GM12865 (cell line): ENCODE results near the gene IL17A.
"Not testable (repeated sequence)": the region's sequence is repeated elsewhere in the genome, so short reads cannot be mapped to it uniquely, and the experiment has no call there.

Experiments
- DNase-seq: peaks from one replicate; pipeline ENCODE4 v3.0.0; 2010; ENCODE audit warnings: low read depth
- H3K4me3 ChIP-seq: 2 replicates; pipeline ENCODE4 v1.5.1; 2011; ENCODE audit warnings: mild to moderate bottlenecking, low read depth, low read length, control low read depth
- CTCF ChIP-seq: IDR thresholded peaks from 2 replicates; pipeline ENCODE4 v1.5.1; 2011; ENCODE audit warnings: low read length, control low read depth, low read depth, inconsistent platforms; ENCODE audit not compliant: insufficient read depth; ENCODE audit errors: missing control alignments

IL17A gene

GRCh38 chr6:52183131-52183713 lies 3.0 kb upstream of the IL17A start:
- TF ChIP-seq CTCF: no peak
- DNase-seq: no peak
- no peak overlapping the region for H3K4me3 ChIP-seq

GRCh38 chr6:52186480-52186879 lies 305 bp downstream of the IL17A start:
- H3K4me3 ChIP-seq: no peak overlapping the region
- DNase-seq: peak; percentile 56
- TF ChIP-seq CTCF: no peak

GRCh38 chr6:52187098-52187497 lies 923 bp downstream of the IL17A start:
- DNase-seq: no peak
- no peak for TF ChIP-seq CTCF
- H3K4me3 ChIP-seq: no peak overlapping the region

- no peak for DNase-seq
- no peak for TF ChIP-seq CTCF
- no peak overlapping the region for H3K4me3 ChIP-seq
These were observed 3.8 kb downstream of the IL17A start for GRCh38 chr6:52189974-52190373.

- H3K4me3 ChIP-seq: no peak overlapping the region
- TF ChIP-seq CTCF: no peak
- DNase-seq: peak; percentile 73
These were observed 4.2 kb downstream of the IL17A start for GRCh38 chr6:52190409-52190808.

- DNase-seq: no peak
- no peak overlapping the region for H3K4me3 ChIP-seq
- no peak for TF ChIP-seq CTCF
These were observed 5.6 kb downstream of the IL17A start for GRCh38 chr6:52191824-52192223.

GRCh38 chr6:52195886-52196285 lies 9.7 kb downstream of the IL17A start:
- no peak for TF ChIP-seq CTCF
- no peak overlapping the region for H3K4me3 ChIP-seq
- DNase-seq: no peak

GRCh38 chr6:52200088-52200487 lies 13.9 kb downstream of the IL17A start:
- not testable (repeated sequence) for DNase-seq, H3K4me3 ChIP-seq
